Measurements from ENCODE around the gene RFC5. TPM values are rescaled to one million over a fixed set of nuclear protein-coding genes. Genes with fewer than 3 reads are reported as not detected.

RFC5 gene
- 10 to 100 TPM; 35.7 to 40.8 (median 37.6) TPM for polyA plus RNA-seq (ENCODE audit: insufficient read length in 3 of 3)
- long read RNA-seq, donor 1, transcript RFC5-204 (11 exons, 1,655 nt) = major isoform, 8 of 8 reads
- long read RNA-seq, donor 1, partial matches to known transcripts = 0 of 8 reads
- long read RNA-seq, donor 1, other reads (novel, unspliced or antisense) = 0 of 8 reads
- long read RNA-seq, donor 2, partial matches to known transcripts = 0 of 1 reads
- long read RNA-seq, donor 2, other reads (novel, unspliced or antisense) = 0 of 1 reads
- long read RNA-seq, donor 3, transcript RFC5-204 (11 exons, 1,655 nt) = major isoform, 8 of 8 reads
- long read RNA-seq, donor 3, partial matches to known transcripts = 0 of 8 reads
- long read RNA-seq, donor 3, other reads (novel, unspliced or antisense) = 0 of 8 reads
- long read RNA-seq, donor 4, transcript RFC5-204 (11 exons, 1,655 nt) = major isoform, 8 of 8 reads
- long read RNA-seq, donor 4, partial matches to known transcripts = 0 of 8 reads
- long read RNA-seq, donor 4, other reads (novel, unspliced or antisense) = 0 of 8 reads
- long read RNA-seq, donor 5 = 0 reads
- long read RNA-seq, donor 6, transcript RFC5-204 (11 exons, 1,655 nt) = major isoform, 15 of 20 reads
- long read RNA-seq, donor 6, partial matches to known transcripts = 5 of 20 reads
- long read RNA-seq, donor 6, other reads (novel, unspliced or antisense) = 0 of 20 reads
- long read RNA-seq, donor 7, transcript RFC5-204 (11 exons, 1,655 nt) = major isoform, 14 of 14 reads
- long read RNA-seq, donor 7, partial matches to known transcripts = 0 of 14 reads
- long read RNA-seq, donor 7, other reads (novel, unspliced or antisense) = 0 of 14 reads
- long read RNA-seq, donor 8, transcript RFC5-204 (11 exons, 1,655 nt) = major isoform, 6 of 15 reads
- long read RNA-seq, donor 8, partial matches to known transcripts = 8 of 15 reads
- long read RNA-seq, donor 8, other reads (novel, unspliced or antisense) = 0 of 15 reads
- long read RNA-seq, donor 9, partial matches to known transcripts = 0 of 3 reads
- long read RNA-seq, donor 9, other reads (novel, unspliced or antisense) = 0 of 3 reads
- long read RNA-seq, donor 10, transcript RFC5-204 (11 exons, 1,655 nt) = major isoform, 6 of 6 reads
- long read RNA-seq, donor 10, partial matches to known transcripts = 0 of 6 reads
- long read RNA-seq, donor 10, other reads (novel, unspliced or antisense) = 0 of 6 reads
- long read RNA-seq, donor 11, transcript RFC5-204 (11 exons, 1,655 nt) = major isoform, 5 of 5 reads
- long read RNA-seq, donor 11, partial matches to known transcripts = 0 of 5 reads
- long read RNA-seq, donor 11, other reads (novel, unspliced or antisense) = 0 of 5 reads
- long read RNA-seq, donor 12, partial matches to known transcripts = 0 of 10 reads
- long read RNA-seq, donor 12, other reads (novel, unspliced or antisense) = 9 of 10 reads
- long read RNA-seq, donor 13 = 0 reads
- long read RNA-seq, donor 14, transcript RFC5-204 (11 exons, 1,655 nt) = major isoform, 9 of 19 reads
- long read RNA-seq, donor 14, partial matches to known transcripts = 0 of 19 reads
- long read RNA-seq, donor 14, other reads (novel, unspliced or antisense) = 10 of 19 reads
- long read RNA-seq, donor 15, partial matches to known transcripts = 0 of 3 reads
- long read RNA-seq, donor 15, other reads (novel, unspliced or antisense) = 0 of 3 reads
- long read RNA-seq, donor 16, transcript RFC5-204 (11 exons, 1,655 nt) = major isoform, 18 of 18 reads
- long read RNA-seq, donor 16, partial matches to known transcripts = 0 of 18 reads
- long read RNA-seq, donor 16, other reads (novel, unspliced or antisense) = 0 of 18 reads

- DNase-seq (ENCODE audit: extremely low read depth in 1 of 11, low read depth in 9 of 11, low spot score in 4 of 11) = peak; percentile 91 to 99 (median 96)
Observed at GRCh38 chr12:118016424-118017264, at the start of gene RFC5. RFC5 (plus strand) TSS chr12:118016703; CDS start chr12:118016828, 125 bp downstream.

- DNase-seq (ENCODE audit: extremely low read depth in 1 of 11, low read depth in 9 of 11, low spot score in 4 of 11) = no peak
Observed at GRCh38 chr12:117967043-117967442, 49.5 kb upstream of the RFC5 start.

- no peak for DNase-seq (ENCODE audit: extremely low read depth in 1 of 11, low read depth in 9 of 11, low spot score in 4 of 11)
Observed at GRCh38 chr12:117967512-117967911, 49.0 kb upstream of the RFC5 start.

GRCh38 chr12:117968151-117968789, 48.2 kb upstream of the RFC5 start:
- no peak for DNase-seq (ENCODE audit: extremely low read depth in 1 of 11, low read depth in 9 of 11, low spot score in 4 of 11)

- peak; percentile 41 to 76 (median 58) for DNase-seq (ENCODE audit: extremely low read depth in 1 of 11, low read depth in 9 of 11, low spot score in 4 of 11)
Observed at GRCh38 chr12:117968826-117969659, 47.5 kb upstream of the RFC5 start, which contains the start of gene KSR2. KSR2 (minus strand) TSS chr12:117968990; CDS start chr12:117968255, 735 bp downstream.

GRCh38 chr12:117970334-117970733, 46.2 kb upstream of the RFC5 start:
- no peak for DNase-seq (ENCODE audit: extremely low read depth in 1 of 11, low read depth in 9 of 11, low spot score in 4 of 11)

GRCh38 chr12:117972301-117972700, 44.2 kb upstream of the RFC5 start:
- no peak for DNase-seq (ENCODE audit: extremely low read depth in 1 of 11, low read depth in 9 of 11, low spot score in 4 of 11)

- DNase-seq (ENCODE audit: extremely low read depth in 1 of 11, low read depth in 9 of 11, low spot score in 4 of 11) = no peak
Observed at GRCh38 chr12:117975006-117975405, 41.5 kb upstream of the RFC5 start.

- DNase-seq (ENCODE audit: extremely low read depth in 1 of 11, low read depth in 9 of 11, low spot score in 4 of 11) = no peak
Observed at GRCh38 chr12:117977373-117977772, 39.1 kb upstream of the RFC5 start.

GRCh38 chr12:117980616-117981015, 35.9 kb upstream of the RFC5 start:
- DNase-seq (ENCODE audit: extremely low read depth in 1 of 11, low read depth in 9 of 11, low spot score in 4 of 11) = no peak

- DNase-seq (ENCODE audit: extremely low read depth in 1 of 11, low read depth in 9 of 11, low spot score in 4 of 11) = no peak
Observed at GRCh38 chr12:117981267-117981666, 35.2 kb upstream of the RFC5 start.

GRCh38 chr12:117985182-117985581, 31.3 kb upstream of the RFC5 start:
- no peak for DNase-seq (ENCODE audit: extremely low read depth in 1 of 11, low read depth in 9 of 11, low spot score in 4 of 11)

- DNase-seq (ENCODE audit: extremely low read depth in 1 of 11, low read depth in 9 of 11, low spot score in 4 of 11) = no peak
Observed at GRCh38 chr12:117986705-117987469, 29.6 kb upstream of the RFC5 start.

GRCh38 chr12:117994551-117995438, 21.7 kb upstream of the RFC5 start:
- DNase-seq (ENCODE audit: extremely low read depth in 1 of 11, low read depth in 9 of 11, low spot score in 4 of 11) = no peak
